NCI-H1092 (cell line): ENCODE results near the gene ATP10A.
"Not testable (repeated sequence)": the region's sequence is repeated elsewhere in the genome, so short reads cannot be mapped to it uniquely, and the experiment has no call there.

Experiments used
- DNase-seq: peaks from one replicate; lab custom pipeline; 2025; lab: John Stamatoyannopoulos, UW

Gene ATP10A

GRCh38 chr15:25859838-25860645 lies 3.1 kb downstream of the ATP10A start:
- DNase-seq, result no peak

- no peak for DNase-seq
Measured at GRCh38 chr15:25858952-25859760, 4.0 kb downstream of the ATP10A start.

- not testable (repeated sequence) for DNase-seq
Measured at GRCh38 chr15:25856059-25856458, 7.1 kb downstream of the ATP10A start.

GRCh38 chr15:25852661-25853524 lies 10.2 kb downstream of the ATP10A start:
- DNase-seq, result no peak

- no peak for DNase-seq
Measured at GRCh38 chr15:25852027-25852426, 11.1 kb downstream of the ATP10A start.

- DNase-seq, result no peak
Measured at GRCh38 chr15:25850154-25851111, 12.7 kb downstream of the ATP10A start.

GRCh38 chr15:25849157-25849921 lies 13.8 kb downstream of the ATP10A start:
- no peak for DNase-seq

GRCh38 chr15:25848784-25849156 lies 14.4 kb downstream of the ATP10A start:
- no peak for DNase-seq

GRCh38 chr15:25848325-25848724 lies 14.8 kb downstream of the ATP10A start:
- DNase-seq, result no peak

GRCh38 chr15:25847051-25847450 lies 16.1 kb downstream of the ATP10A start:
- DNase-seq, result no peak

- DNase-seq, result no peak
Measured at GRCh38 chr15:25846377-25846776, 16.8 kb downstream of the ATP10A start.

- DNase-seq, result no peak
Measured at GRCh38 chr15:25844981-25845680, 18.0 kb downstream of the ATP10A start.

GRCh38 chr15:25844542-25844941 lies 18.6 kb downstream of the ATP10A start:
- no peak for DNase-seq

GRCh38 chr15:25844076-25844475 lies 19.1 kb downstream of the ATP10A start:
- no peak for DNase-seq

- no peak for DNase-seq
Measured at GRCh38 chr15:25839638-25840156, 23.4 kb downstream of the ATP10A start.

GRCh38 chr15:25838871-25839195 lies 24.3 kb downstream of the ATP10A start:
- DNase-seq, result no peak

- DNase-seq, result no peak
Measured at GRCh38 chr15:25838191-25838870, 24.8 kb downstream of the ATP10A start.

- no peak for DNase-seq
Measured at GRCh38 chr15:25832158-25832557, 31.0 kb downstream of the ATP10A start.

- no peak for DNase-seq
Measured at GRCh38 chr15:25830844-25831451, 32.2 kb downstream of the ATP10A start.
